ENCODE measurements around the gene CCDC150. TPM values are rescaled to one million over a fixed set of nuclear protein-coding genes. Genes with fewer than 3 reads are reported as not detected.
"Not testable (repeated sequence)": the region's sequence is repeated elsewhere in the genome, so short reads cannot be mapped to it uniquely, and the experiment has no call there.

The CCDC150 gene
- total RNA-seq, 1 donor from 2014 or later: 6.2 TPM

GRCh38 chr2:196711625-196712024, 72.1 kb downstream of the CCDC150 start:
- no peak for DNase-seq (ENCODE audit: low read depth in 2 of 2)

GRCh38 chr2:196712867-196713266, 73.4 kb downstream of the CCDC150 start:
- DNase-seq (ENCODE audit: low read depth in 2 of 2): no peak

GRCh38 chr2:196718419-196719109, 79.0 kb downstream of the CCDC150 start:
- DNase-seq (ENCODE audit: low read depth in 2 of 2): no peak

GRCh38 chr2:196719110-196719872, 79.8 kb downstream of the CCDC150 start:
- peak in 1 of 2 donors; percentile 15 for DNase-seq (ENCODE audit: low read depth in 2 of 2)

GRCh38 chr2:196723571-196723970, 84.1 kb downstream of the CCDC150 start:
- no peak for DNase-seq (ENCODE audit: low read depth in 2 of 2)

- DNase-seq (ENCODE audit: low read depth in 2 of 2): no peak
Measured at GRCh38 chr2:196725218-196725617, 85.7 kb downstream of the CCDC150 start.

GRCh38 chr2:196725882-196726281, 86.4 kb downstream of the CCDC150 start:
- no peak for DNase-seq (ENCODE audit: low read depth in 2 of 2)

GRCh38 chr2:196729418-196729817, 89.9 kb downstream of the CCDC150 start:
- no peak for DNase-seq (ENCODE audit: low read depth in 2 of 2)

GRCh38 chr2:196736646-196737045, 97.1 kb downstream of the CCDC150 start:
- not testable (repeated sequence) for DNase-seq (ENCODE audit: low read depth in 2 of 2)

- no peak for DNase-seq (ENCODE audit: low read depth in 2 of 2)
Measured at GRCh38 chr2:196737046-196737445, 97.5 kb downstream of the CCDC150 start.

GRCh38 chr2:196739031-196739430, 99.5 kb downstream of the CCDC150 start:
- DNase-seq (ENCODE audit: low read depth in 2 of 2): no peak

GRCh38 chr2:196742216-196742615, 102.7 kb downstream of the CCDC150 start:
- no peak for DNase-seq (ENCODE audit: low read depth in 2 of 2)

GRCh38 chr2:196742685-196743084, 103.2 kb downstream of the CCDC150 start:
- no peak for DNase-seq (ENCODE audit: low read depth in 2 of 2)

GRCh38 chr2:196743165-196743564, 103.7 kb downstream of the CCDC150 start:
- no peak for DNase-seq (ENCODE audit: low read depth in 2 of 2)

GRCh38 chr2:196745711-196746110, 106.2 kb downstream of the CCDC150 start:
- DNase-seq (ENCODE audit: low read depth in 2 of 2): no peak

GRCh38 chr2:196747400-196747799, 107.9 kb downstream of the CCDC150 start:
- DNase-seq (ENCODE audit: low read depth in 2 of 2): no peak

GRCh38 chr2:196748123-196748522, 108.6 kb downstream of the CCDC150 start:
- DNase-seq (ENCODE audit: low read depth in 2 of 2): no peak

- DNase-seq (ENCODE audit: low read depth in 2 of 2): no peak
Measured at GRCh38 chr2:196750291-196750923, 110.9 kb downstream of the CCDC150 start.

GRCh38 chr2:196750977-196751631, 111.6 kb downstream of the CCDC150 start:
- DNase-seq (ENCODE audit: low read depth in 2 of 2): peak; percentile 50 to 81

GRCh38 chr2:196758474-196759377, 119.2 kb downstream of the CCDC150 start:
- DNase-seq (ENCODE audit: low read depth in 2 of 2): peak; percentile 35 to 55

GRCh38 chr2:196759378-196759706, 119.8 kb downstream of the CCDC150 start:
- DNase-seq (ENCODE audit: low read depth in 2 of 2): no peak
